WTC11 (cell line): ENCODE results near the gene NOX3. TPM values are rescaled to one million over a fixed set of nuclear protein-coding genes. Genes with fewer than 3 reads are reported as not detected.

ENCODE experiments used
- ATAC-seq: fragments of 200-7000 bp; cut with Tn5 transposase; 2 replicates; pipeline ENCODE4 v1.10.0; 2021; ENCODE audit warnings: mild to moderate bottlenecking, moderate library complexity
- CTCF ChIA-PET: fragments of 300-600 bp; sonication (Branson Sonifier 250); formaldehyde crosslinking; loops from one replicate; lab custom pipeline; 2021; ENCODE audit warnings: antibody characterized with exemption; lab: Charles Lee
- POLR2A ChIA-PET: fragments of 350-600 bp; sonication (Branson Sonifier 250); formaldehyde crosslinking; loops from one replicate; lab custom pipeline; 2021; ENCODE audit warnings: antibody characterized with exemption; lab: Charles Lee
- DNase-seq: peaks from one replicate; pipeline ENCODE4 v3.0.0; 2021; ENCODE audit warnings: low spot score
- H3K27ac Mint-ChIP-seq: 2 replicates; pipeline ENCODE4 v1.8.0; 2021; ENCODE audit warnings: mixed read lengths
- H3K27me3 Mint-ChIP-seq: 2 replicates; pipeline ENCODE4 v1.8.0; 2021; ENCODE audit warnings: low read depth, mild to moderate bottlenecking, moderate library complexity, mixed read lengths
- H3K36me3 Mint-ChIP-seq: 2 replicates; pipeline ENCODE4 v1.8.0; 2021; ENCODE audit warnings: mixed read lengths
- H3K4me1 Mint-ChIP-seq: 2 replicates; pipeline ENCODE4 v1.8.0; 2022; ENCODE audit warnings: mixed read lengths
- H3K4me3 Mint-ChIP-seq: 2 replicates; pipeline ENCODE4 v1.8.0; 2021; ENCODE audit warnings: mild to moderate bottlenecking, moderate library complexity, mixed read lengths
- H3K9me3 Mint-ChIP-seq: 2 replicates; pipeline ENCODE4 v1.8.0; 2021; ENCODE audit warnings: mixed read lengths
- CBFB ChIP-seq: sonication (generic); formaldehyde crosslinking; IDR thresholded peaks from 2 replicates; pipeline ENCODE4 v1.8.1; 2022; ENCODE audit warnings: mild to moderate bottlenecking, low read depth, missing genetic modification reagents
- CREM ChIP-seq: sonication (generic); formaldehyde crosslinking; IDR thresholded peaks from 2 replicates; pipeline ENCODE4 v1.8.1; 2022; ENCODE audit warnings: mild to moderate bottlenecking, missing genetic modification reagents, moderate library complexity
- FOXK1 ChIP-seq: sonication (generic); formaldehyde crosslinking; IDR thresholded peaks from 2 replicates; pipeline ENCODE4 v1.8.0; 2022; ENCODE audit warnings: mild to moderate bottlenecking, moderate library complexity, missing genetic modification reagents
- FOXP1 ChIP-seq: sonication (generic); formaldehyde crosslinking; IDR thresholded peaks from 2 replicates; pipeline ENCODE4 v1.8.0; 2022; ENCODE audit warnings: missing genetic modification reagents, mild to moderate bottlenecking, moderate library complexity, borderline replicate concordance
- MXD4 ChIP-seq: fragments of 250-450 bp; sonication (Bioruptor Pico); IDR thresholded peaks from 2 replicates; pipeline ENCODE4 v1.8.0; 2021; ENCODE audit warnings: mild to moderate bottlenecking, moderate library complexity, borderline replicate concordance
- NFE2L1 ChIP-seq: sonication (generic); formaldehyde crosslinking; IDR thresholded peaks from 2 replicates; pipeline ENCODE4 v1.8.1; 2023; ENCODE audit warnings: missing genetic modification reagents
- RELA ChIP-seq: sonication (generic); formaldehyde crosslinking; IDR thresholded peaks from 2 replicates; pipeline ENCODE4 v1.8.1; 2022; ENCODE audit warnings: missing genetic modification reagents, mild to moderate bottlenecking, borderline replicate concordance
- SP1 ChIP-seq: sonication (generic); formaldehyde crosslinking; conservative IDR thresholded peaks from 2 replicates; pipeline ENCODE4 v1.8.1; 2022; ENCODE audit warnings: missing genetic modification reagents
- ZBTB43 ChIP-seq: sonication (generic); formaldehyde crosslinking; IDR thresholded peaks from 2 replicates; pipeline ENCODE4 v1.8.1; 2023; ENCODE audit warnings: mild to moderate bottlenecking, missing genetic modification reagents
- ZMAT4 ChIP-seq: fragments of 250-450 bp; sonication (Bioruptor Pico); IDR thresholded peaks from 2 replicates; pipeline ENCODE4 v1.9.0; 2021; ENCODE audit warnings: mild to moderate bottlenecking
- ZNF121 ChIP-seq: sonication (generic); formaldehyde crosslinking; IDR thresholded peaks from 2 replicates; pipeline ENCODE4 v1.8.0; 2023; ENCODE audit warnings: missing genetic modification reagents
- ZNF416 ChIP-seq: fragments of 250-450 bp; sonication (Bioruptor Pico); IDR thresholded peaks from 2 replicates; pipeline ENCODE4 v1.9.0; 2021; ENCODE audit warnings: mild to moderate bottlenecking, inconsistent platforms
- ZNF512 ChIP-seq: sonication (generic); formaldehyde crosslinking; IDR thresholded peaks from 2 replicates; pipeline ENCODE4 v1.8.1; 2022; ENCODE audit warnings: missing genetic modification reagents, borderline replicate concordance
- total RNA-seq: library from RNA; stranded (reverse); gene quantifications from 3 replicates; pipeline ENCODE4 v1.2.3, GENCODE V29; 2021
- TF ChIP-seq, protein P1 (sequence below): fragments of 250-450 bp; sonication (Bioruptor Pico); IDR thresholded peaks from 2 replicates; pipeline ENCODE4 v1.9.0; 2021; ENCODE audit warnings: mild to moderate bottlenecking, borderline replicate concordance
- TF ChIP-seq, protein P2 (sequence below): sonication (generic); formaldehyde crosslinking; IDR thresholded peaks from 2 replicates; pipeline ENCODE4 v1.8.1; 2023; ENCODE audit warnings: mild to moderate bottlenecking, missing genetic modification reagents, borderline replicate concordance

NOX3 gene
- total RNA-seq, 1 experiment from 2014 or later: not detected

DNA sequence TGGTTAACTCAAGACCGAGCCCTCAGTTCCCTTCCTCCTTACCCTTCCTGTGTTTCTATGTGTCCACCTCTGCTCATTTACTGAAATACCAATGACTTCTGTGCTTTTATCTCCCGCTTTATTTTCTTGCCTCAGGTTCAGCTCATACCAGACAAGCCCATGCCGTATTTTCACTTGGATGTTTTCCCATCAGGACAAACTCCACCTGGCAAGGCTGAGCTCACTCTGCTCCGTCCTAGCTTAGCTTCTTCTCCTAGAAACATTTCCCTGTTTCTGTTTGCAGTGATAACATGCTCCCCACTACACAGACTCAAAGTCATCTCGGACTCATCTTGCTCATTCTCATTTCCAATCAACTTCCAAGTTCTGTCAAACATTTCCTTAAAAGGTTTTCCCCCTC is 84.4 kb downstream of the NOX3 start:
- TF ChIP-seq ZNF512 (no peak), ZNF121 (CRISPR knock-in tag) (no peak), ZBTB43 (CRISPR knock-in tag) (no peak), ZMAT4 (CRISPR knock-in tag) (no peak), ZNF416 (CRISPR knock-in tag) (no peak), RELA (CRISPR knock-in tag) (no peak), FOXK1 (CRISPR knock-in tag) (no peak), FOXP1 (CRISPR knock-in tag) (no peak), MXD4 (CRISPR knock-in tag) (no peak), NFE2L1 (CRISPR knock-in tag) (no peak), CBFB (CRISPR knock-in tag) (no peak), SP1 (CRISPR knock-in tag) (no peak), CREM (CRISPR knock-in tag) (no peak)
- TF ChIP-seq, protein P1, sequence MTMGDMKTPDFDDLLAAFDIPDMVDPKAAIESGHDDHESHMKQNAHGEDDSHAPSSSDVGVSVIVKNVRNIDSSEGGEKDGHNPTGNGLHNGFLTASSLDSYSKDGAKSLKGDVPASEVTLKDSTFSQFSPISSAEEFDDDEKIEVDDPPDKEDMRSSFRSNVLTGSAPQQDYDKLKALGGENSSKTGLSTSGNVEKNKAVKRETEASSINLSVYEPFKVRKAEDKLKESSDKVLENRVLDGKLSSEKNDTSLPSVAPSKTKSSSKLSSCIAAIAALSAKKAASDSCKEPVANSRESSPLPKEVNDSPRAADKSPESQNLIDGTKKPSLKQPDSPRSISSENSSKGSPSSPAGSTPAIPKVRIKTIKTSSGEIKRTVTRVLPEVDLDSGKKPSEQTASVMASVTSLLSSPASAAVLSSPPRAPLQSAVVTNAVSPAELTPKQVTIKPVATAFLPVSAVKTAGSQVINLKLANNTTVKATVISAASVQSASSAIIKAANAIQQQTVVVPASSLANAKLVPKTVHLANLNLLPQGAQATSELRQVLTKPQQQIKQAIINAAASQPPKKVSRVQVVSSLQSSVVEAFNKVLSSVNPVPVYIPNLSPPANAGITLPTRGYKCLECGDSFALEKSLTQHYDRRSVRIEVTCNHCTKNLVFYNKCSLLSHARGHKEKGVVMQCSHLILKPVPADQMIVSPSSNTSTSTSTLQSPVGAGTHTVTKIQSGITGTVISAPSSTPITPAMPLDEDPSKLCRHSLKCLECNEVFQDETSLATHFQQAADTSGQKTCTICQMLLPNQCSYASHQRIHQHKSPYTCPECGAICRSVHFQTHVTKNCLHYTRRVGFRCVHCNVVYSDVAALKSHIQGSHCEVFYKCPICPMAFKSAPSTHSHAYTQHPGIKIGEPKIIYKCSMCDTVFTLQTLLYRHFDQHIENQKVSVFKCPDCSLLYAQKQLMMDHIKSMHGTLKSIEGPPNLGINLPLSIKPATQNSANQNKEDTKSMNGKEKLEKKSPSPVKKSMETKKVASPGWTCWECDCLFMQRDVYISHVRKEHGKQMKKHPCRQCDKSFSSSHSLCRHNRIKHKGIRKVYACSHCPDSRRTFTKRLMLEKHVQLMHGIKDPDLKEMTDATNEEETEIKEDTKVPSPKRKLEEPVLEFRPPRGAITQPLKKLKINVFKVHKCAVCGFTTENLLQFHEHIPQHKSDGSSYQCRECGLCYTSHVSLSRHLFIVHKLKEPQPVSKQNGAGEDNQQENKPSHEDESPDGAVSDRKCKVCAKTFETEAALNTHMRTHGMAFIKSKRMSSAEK (CRISPR knock-in tag): no peak
- TF ChIP-seq, protein P2, sequence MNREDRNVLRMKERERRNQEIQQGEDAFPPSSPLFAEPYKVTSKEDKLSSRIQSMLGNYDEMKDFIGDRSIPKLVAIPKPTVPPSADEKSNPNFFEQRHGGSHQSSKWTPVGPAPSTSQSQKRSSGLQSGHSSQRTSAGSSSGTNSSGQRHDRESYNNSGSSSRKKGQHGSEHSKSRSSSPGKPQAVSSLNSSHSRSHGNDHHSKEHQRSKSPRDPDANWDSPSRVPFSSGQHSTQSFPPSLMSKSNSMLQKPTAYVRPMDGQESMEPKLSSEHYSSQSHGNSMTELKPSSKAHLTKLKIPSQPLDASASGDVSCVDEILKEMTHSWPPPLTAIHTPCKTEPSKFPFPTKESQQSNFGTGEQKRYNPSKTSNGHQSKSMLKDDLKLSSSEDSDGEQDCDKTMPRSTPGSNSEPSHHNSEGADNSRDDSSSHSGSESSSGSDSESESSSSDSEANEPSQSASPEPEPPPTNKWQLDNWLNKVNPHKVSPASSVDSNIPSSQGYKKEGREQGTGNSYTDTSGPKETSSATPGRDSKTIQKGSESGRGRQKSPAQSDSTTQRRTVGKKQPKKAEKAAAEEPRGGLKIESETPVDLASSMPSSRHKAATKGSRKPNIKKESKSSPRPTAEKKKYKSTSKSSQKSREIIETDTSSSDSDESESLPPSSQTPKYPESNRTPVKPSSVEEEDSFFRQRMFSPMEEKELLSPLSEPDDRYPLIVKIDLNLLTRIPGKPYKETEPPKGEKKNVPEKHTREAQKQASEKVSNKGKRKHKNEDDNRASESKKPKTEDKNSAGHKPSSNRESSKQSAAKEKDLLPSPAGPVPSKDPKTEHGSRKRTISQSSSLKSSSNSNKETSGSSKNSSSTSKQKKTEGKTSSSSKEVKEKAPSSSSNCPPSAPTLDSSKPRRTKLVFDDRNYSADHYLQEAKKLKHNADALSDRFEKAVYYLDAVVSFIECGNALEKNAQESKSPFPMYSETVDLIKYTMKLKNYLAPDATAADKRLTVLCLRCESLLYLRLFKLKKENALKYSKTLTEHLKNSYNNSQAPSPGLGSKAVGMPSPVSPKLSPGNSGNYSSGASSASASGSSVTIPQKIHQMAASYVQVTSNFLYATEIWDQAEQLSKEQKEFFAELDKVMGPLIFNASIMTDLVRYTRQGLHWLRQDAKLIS: no peak
- TF ChIP-seq, all 79 proteins: peak for 0
- ChIA-PET CTCF (no interaction called here), POLR2A (no interaction called here)
- no peak for ATAC-seq
- Mint-ChIP-seq H3K27me3 (no peaks in the 10 kb centered on the region), H3K4me1 (peaks cover 3% of the 10 kb centered on the region), H3K4me3 (no peak overlapping the region), H3K36me3 (no peaks in the 10 kb centered on the region), H3K27ac (no peak overlapping the region), H3K9me3 (no peaks in the 10 kb centered on the region)
- no peak for DNase-seq
